NCI-H774 (cell line): Measurements from ENCODE around the gene C1orf210.

Experiments
- DNase-seq: peaks from one replicate; lab custom pipeline; 2025; lab: John Stamatoyannopoulos, UW

The C1orf210 gene

DNA sequence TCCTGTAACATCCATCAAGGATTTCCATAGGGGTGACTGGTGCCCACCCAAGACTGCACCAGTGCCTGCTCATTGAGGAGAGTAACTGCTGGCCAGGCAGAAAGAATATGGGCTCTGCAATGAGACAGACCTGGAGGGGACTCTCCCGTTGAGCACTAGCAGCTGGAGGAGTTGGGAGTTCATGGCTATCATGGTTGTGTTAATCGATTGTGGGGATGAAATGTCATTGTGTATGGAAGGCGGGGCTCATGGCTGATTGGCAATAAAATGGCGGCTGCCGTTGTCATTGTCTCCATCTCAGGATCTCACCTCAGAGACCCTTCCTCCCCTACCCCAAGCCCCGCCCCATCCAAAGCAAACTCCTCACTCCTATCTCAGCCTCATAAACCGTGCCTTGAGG, 11.7 kb downstream of the C1orf210 start:
- no peak for DNase-seq

- no peak for DNase-seq
These were observed 12.5 kb downstream of the C1orf210 start for GRCh38 chr1:43272576-43273571.

GRCh38 chr1:43272161-43272560, 13.2 kb downstream of the C1orf210 start:
- no peak for DNase-seq

DNA sequence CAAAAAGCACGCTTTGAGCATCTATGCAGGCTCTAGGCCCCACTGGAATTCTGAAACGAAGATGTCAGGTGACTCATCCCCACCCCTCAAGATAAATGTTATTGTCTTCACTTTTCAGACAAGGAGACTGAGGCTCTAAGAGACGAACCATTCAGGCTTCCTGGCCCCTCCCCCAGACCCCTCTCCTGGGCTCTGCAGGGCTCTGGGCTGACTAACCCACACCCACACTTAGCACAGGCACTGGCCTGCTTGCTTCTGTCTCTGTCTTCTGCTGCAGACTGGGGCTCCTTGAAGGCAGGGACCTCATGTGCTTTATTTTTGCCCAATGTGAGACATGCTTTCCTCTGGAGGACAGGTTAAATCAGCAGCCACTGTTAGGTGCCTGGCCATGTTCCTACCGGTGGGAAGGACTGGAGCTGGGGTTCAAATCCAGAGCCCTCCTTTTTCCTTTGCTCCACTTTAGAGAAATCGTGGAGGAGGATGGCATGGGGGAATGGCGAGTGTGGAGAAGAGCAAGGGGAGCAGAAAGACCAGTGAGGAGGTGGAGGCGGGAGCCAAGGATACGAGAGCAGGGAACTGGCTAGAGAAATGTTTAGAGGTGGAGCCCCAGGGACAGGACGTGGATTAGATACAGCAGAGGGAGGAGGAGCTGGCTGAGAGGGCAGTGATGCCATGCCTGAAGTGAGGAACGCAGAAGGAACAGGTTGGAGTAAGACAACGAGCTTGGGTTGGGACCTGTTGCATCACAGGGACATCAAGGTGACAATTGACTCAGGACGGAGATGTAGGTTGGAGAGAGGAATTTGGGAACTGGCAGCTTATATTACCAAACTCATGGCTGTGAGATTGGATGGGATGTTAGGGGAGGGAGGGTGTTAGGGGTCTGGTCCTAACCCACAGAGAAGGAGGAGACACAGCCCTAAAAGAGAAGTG, 13.9 kb downstream of the C1orf210 start:
- DNase-seq = no peak

DNA sequence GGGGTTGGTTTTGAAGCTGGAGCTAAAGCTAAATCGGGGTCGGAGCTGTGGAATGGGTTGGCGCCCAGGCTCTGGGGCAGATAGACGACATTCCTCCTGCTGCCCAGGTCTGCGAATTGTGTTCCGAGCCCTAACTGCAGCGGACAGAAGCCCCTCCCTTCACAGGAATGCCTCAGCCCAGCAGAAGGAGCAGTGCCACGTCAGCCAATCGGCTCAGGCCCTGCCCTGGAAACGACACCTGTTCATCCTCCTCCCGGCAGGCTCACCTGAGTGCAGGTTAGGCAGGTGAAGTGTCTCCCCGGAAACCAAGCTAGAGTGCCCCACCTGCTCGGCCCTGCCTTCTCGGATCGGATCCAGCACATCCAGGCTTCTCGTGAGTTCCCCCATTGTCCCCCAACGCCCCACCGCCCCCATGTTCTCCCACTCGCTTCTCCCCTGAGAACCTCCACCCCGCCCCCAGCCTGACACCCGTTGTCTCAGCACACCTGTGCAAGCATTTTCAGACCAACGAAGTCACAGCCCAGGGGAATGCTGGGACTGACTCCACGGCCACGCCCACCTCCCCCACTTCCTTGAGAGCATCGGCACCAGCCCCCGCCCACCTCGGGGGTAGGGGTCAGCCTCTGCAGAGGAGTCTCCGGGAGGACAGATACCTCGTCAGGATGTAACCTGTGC, 14.8 kb downstream of the C1orf210 start:
- DNase-seq = peak; percentile 89

GRCh38 chr1:43269627-43270375, 15.6 kb downstream of the C1orf210 start, which contains the start of gene TMEM125:
TSS of gene TMEM125 (plus strand) at chr1:43269983. CDS start at chr1:43272723, 2,740 bp downstream.
- no peak for DNase-seq

DNA sequence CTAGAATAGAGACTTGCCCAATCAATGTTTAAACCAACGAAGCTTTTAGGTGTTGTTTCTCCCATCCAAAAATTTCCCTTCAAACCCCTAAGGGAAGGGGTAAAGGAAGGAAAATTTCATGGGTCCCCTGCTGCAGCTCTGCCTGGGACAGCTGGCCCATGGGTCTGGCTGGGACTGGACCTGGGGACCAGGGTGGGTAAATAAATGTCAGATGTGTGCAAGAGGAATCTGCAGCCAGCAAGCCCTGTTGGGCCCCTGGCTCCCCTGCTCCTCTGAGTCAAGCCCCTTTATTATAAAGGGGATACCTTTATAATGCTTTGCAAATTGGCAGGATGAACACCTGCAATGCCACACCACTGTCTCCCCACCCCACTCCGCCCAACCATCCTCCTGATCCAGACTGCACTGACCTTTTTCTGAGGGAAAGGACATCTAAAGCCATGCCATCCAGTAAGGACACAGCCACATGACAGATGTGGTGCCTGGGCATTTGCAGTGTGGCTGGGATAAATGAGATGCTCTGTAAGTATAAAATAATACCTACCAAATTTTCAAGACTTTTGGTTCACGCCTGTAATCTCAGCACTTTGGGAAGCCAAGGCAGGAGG, 17.5 kb downstream of the C1orf210 start:
- no peak for DNase-seq

DNA sequence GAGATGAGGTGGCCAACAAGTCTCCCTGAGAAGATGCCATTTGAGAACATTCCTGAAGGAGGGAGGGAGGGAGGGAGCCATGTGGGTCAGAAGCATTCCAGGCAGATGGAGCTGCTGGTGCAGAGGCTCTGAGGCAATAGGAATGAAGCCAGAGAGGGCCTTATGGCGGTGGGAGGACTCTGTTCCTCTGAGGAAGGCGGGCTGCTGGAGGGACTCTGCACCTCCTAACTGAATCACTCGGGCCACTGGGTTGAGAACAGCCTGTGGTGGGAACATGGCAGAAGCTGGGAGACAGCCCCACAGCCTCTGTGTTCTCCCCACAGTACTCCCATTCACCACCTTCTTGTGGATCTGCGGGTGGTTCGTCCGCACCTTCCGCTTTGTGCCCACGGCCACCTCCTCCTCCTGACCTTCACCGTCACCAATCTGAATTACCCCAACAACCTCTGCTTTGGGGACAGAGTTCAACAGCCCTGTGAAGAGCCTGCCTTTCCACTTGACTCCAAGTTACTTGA, 18.0 kb downstream of the C1orf210 start:
- DNase-seq = no peak

GRCh38 chr1:43266881-43267280, 18.5 kb downstream of the C1orf210 start:
- no peak for DNase-seq

- DNase-seq = no peak
These were observed 19.9 kb downstream of the C1orf210 start for GRCh38 chr1:43265431-43265830.

- no peak for DNase-seq
These were observed 27.0 kb downstream of the C1orf210 start for GRCh38 chr1:43258370-43258769.

DNA sequence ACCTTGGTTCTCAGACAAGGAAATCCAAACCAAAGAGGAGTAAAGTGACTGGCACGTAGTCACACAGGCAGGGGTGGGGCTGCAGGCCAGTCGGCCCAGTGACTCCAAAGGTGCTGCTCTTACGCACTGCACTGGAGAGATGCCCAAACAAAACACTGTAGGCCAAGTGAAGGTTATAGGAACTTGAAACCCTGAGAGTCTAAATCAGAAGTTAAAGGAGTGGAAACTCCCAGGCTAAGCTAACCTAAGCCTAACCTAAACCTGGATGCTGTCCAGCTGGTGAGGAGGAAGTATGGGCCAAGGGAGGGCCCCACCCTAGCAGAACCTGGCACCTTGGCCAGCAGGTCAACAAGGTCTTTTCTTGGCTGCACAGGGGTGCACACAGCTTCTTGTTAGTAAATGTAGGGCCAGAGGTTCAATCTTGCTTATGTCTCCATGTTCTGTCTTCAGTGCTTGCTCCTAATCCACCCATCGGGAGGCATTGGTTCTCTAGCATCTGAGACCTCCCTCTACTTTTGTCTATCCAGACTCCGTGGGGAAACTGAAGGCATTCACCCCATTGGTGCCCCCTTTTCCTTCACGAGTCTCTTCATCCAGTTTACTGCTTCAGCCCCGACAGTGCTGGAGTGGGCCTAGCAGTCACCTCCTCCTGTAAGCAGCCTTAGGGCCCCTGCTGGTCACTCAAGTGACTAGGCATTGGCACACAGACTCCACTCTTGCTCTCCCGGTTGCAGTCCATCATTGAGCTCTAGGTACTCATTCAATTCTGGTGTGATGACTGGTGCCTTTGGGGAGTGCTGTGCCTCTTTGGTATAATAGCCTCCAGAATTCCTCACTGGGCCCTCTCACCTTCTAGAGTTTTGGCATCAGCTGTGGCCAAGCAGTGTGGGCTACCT, 28.5 kb downstream of the C1orf210 start:
- DNase-seq = no peak

DNA sequence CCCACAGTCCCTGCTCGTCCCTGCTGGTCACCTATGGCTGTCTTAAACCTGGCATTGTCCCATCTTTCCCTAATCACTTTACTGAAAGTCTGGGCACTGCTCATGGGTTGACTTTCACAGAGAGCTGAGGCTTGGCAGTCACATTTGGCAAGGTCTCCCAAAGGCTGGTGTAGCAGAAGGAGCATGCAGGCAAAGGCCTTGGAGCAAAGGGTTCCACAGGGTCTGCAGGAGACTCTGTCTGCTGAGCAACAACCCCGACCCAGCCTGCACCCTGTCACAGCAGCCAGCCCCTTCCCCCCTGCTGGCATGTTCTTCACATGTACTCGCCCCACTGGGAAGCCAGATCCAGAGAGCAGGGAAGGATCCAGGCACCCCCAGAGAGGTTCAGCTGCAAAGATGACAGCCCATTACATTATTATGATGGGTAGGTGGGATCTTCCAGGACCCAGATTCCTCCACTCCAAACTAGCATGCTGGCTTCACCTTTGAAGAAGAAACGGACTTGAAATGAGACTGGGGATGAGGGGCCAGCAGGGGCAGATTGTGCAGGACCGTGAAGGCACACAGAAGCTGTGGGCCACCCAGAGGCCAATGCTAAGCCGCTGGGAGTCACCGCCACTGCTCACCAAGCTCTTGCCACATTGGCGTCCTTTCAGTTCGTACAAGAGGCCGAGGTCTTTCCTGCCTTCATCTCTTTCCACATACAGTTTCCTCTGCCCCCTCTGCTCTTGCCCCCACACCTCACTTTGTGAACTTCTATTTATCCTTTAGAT, 29.8 kb downstream of the C1orf210 start:
- DNase-seq = no peak

- no peak for DNase-seq
These were observed 31.5 kb downstream of the C1orf210 start for GRCh38 chr1:43253876-43254275.

GRCh38 chr1:43253173-43253572, 32.2 kb downstream of the C1orf210 start:
- DNase-seq = no peak

GRCh38 chr1:43252225-43252624, 33.2 kb downstream of the C1orf210 start:
- DNase-seq = no peak

DNA sequence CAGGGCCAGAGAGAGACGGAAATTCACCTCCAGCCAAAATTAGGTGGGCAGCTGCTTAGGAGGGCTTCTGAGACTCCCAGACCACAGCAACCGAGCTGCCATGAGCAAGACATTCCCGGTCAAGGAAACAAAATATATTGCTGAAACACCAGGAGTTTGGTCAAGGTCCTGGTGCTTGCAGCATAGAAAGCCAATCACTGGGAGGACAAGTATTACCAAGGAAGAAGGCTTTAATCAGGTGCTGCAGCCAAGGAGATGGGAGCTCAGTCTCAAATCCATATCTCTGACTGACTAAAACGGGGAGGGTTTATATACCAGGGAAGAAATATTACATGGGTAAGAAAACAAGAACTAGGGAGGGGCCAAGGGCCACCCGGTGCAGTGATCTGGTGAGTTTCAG, 34.4 kb downstream of the C1orf210 start:
- no peak for DNase-seq

GRCh38 chr1:43250351-43250761, 35.0 kb downstream of the C1orf210 start:
- no peak for DNase-seq
